ENCODE results near the gene CALCOCO1.

CALCOCO1 gene

DNA sequence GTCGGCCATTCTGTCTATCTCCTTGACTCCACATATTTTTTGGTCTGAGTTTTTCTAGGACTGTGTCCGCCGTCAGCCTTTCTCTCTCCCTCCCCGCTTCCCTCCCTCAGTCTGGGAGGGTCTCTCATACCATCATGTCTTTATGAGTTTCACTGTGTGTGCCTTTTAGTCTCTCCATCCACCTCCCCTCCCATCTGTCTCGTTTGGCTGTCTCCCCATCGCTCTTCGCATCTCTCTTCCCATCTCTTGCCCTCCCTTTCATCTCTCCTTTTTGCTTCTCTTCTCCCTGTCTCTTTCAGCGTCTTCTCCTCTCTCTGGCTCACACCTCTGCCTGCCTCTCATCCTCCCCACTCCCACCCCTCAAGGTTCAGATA, 31.5 kb upstream of the CALCOCO1 start:
- no peaks in the 10 kb centered on the region for H3K9me3 ChIP-seq (ENCODE audit: control insufficient read depth in 1 of 2, low read length in 2 of 2)
- H3K4me3 ChIP-seq (ENCODE audit: low read depth in 1 of 2, low read length in 2 of 2), result no peak overlapping the region
- H3K4me1 ChIP-seq (ENCODE audit: control insufficient read depth in 1 of 2, insufficient read depth in 2 of 2, low read length in 2 of 2), result peaks cover 0 to 7% of the 10 kb centered on the region in 2 donors
- no peak overlapping the region for H3K27ac ChIP-seq (ENCODE audit: low read length)
- H3K36me3 ChIP-seq (ENCODE audit: control insufficient read depth in 1 of 2, insufficient read depth in 2 of 2, low read length in 2 of 2), result no peaks in the 10 kb centered on the region
- H3K27me3 ChIP-seq (ENCODE audit: low read depth, low read length), result peaks cover 5% of the 10 kb centered on the region

DNA sequence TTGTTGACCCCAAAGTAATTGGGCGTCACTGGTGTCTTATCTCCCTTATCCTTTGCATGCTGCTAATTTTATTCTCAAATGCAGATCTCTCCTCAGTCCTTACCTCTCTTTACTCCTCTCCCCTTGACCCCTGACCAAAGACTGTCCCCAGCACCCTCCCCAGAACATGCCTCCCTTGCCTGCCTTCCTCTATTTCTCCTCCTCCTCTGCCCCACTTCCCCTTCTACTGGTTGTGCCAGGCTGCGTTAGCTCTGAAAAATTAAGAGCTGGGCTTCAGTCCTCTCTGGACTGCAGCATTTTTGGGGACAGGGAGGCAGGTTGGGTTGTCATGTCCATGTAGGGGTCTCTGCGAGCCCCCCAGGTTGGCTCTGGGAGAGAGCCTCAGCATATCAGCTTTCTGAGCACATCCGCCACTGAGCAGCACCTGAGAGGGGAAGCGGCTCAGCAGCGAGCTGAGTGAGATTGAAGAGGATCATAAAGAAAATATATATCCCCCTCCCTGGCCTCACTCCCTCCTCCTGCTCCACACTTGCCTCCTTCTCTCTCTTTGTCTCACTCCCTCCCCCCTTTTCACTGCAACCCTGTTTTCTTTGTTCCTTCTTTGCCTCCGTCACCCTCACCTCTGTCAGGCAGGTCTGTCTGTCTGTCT, 31.0 kb upstream of the CALCOCO1 start:
- Histone ChIP-seq H3K27ac (ENCODE audit: low read length) (no peak overlapping the region), H3K4me1 (ENCODE audit: control insufficient read depth in 1 of 2, insufficient read depth in 2 of 2, low read length in 2 of 2) (peaks cover 0 to 7% of the 10 kb centered on the region in 2 donors), H3K27me3 (ENCODE audit: low read depth, low read length) (peaks cover 7% of the 10 kb centered on the region), H3K9me3 (ENCODE audit: control insufficient read depth in 1 of 2, low read length in 2 of 2) (no peaks in the 10 kb centered on the region), H3K36me3 (ENCODE audit: control insufficient read depth in 1 of 2, insufficient read depth in 2 of 2, low read length in 2 of 2) (no peaks in the 10 kb centered on the region), H3K4me3 (ENCODE audit: low read depth in 1 of 2, low read length in 2 of 2) (no peak overlapping the region)

DNA sequence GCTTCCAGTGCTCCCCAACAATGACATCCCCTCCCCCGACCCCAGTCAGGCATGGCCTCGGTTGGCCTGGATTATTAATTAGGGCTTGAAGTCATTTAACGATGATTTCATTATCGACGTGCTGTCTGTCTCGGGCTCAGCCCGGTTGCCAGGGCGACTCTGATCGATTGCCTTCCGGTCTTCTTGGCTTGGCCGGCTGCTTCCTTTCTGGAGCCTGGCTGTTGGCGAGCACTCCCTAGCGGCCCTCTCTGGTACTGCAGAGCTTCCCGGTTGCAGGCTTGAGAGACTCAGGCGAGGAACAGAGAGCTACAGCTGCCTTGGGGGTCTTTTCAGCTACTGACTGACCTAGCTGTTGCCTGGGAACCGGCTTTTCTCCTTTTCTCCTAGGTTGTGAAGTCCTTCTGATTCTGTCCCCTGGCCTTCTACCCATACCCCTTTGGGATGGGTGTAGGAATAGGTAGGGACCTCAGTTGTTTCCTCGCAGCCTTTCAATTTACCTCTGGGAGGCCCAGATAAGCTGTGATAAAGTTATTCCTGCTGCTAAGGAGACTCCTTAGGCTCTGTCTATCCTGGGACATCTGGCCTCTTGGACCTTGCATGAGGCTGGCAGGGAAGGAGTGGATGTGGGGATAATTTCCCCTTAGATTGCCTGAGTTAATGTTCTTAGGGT, 30.0 kb upstream of the CALCOCO1 start:
- H3K4me1 ChIP-seq (ENCODE audit: control insufficient read depth in 1 of 2, insufficient read depth in 2 of 2, low read length in 2 of 2), result peaks cover 0 to 10% of the 10 kb centered on the region in 2 donors
- peaks cover 14% of the 10 kb centered on the region for H3K27me3 ChIP-seq (ENCODE audit: low read depth, low read length)
- H3K9me3 ChIP-seq (ENCODE audit: control insufficient read depth in 1 of 2, low read length in 2 of 2), result no peaks in the 10 kb centered on the region
- no peak overlapping the region for H3K4me3 ChIP-seq (ENCODE audit: low read depth in 1 of 2, low read length in 2 of 2)
- no peak overlapping the region for H3K27ac ChIP-seq (ENCODE audit: low read length)
- H3K36me3 ChIP-seq (ENCODE audit: control insufficient read depth in 1 of 2, insufficient read depth in 2 of 2, low read length in 2 of 2), result no peaks in the 10 kb centered on the region

DNA sequence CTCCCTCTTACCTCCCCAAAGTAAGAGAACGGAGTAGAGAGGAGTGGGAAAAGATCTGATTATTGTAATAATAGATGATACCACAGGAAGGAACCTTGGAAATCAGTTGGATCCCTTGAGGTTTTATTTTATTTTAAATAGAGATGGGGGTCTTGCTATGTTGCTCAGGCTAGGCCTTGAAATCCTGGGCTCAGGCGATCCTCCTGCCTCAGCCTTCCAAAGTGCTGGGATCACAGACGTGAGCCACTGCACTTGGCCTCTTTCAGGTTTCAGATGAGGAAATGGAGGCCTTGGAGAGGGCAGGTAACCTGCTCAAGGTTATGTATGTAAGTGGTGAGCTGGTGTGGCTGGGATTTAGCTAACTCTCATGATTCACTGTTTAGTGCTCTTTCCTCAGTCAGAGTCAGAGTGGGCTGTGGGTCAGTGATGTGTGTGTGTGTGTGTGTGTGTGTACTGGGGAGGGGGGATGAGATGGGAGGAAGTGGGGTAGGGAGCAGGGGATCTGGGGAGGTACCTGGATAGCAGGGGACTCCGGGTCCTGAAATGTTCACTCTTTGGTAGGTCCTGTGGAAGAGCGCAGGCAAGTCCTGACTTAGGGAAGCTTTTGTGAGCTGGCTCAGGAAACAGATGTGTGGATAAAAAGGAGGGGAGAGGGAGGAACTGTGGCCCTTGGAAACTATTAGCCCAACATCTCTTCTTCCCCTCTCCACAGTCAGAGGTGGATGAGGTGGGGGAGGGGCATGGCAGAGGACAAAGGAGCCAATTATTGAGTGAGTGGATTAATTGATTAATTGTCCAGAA, 29.2 kb upstream of the CALCOCO1 start:
- H3K27me3 ChIP-seq (ENCODE audit: low read depth, low read length), result peaks cover 17% of the 10 kb centered on the region
- no peak overlapping the region for H3K27ac ChIP-seq (ENCODE audit: low read length)

DNA sequence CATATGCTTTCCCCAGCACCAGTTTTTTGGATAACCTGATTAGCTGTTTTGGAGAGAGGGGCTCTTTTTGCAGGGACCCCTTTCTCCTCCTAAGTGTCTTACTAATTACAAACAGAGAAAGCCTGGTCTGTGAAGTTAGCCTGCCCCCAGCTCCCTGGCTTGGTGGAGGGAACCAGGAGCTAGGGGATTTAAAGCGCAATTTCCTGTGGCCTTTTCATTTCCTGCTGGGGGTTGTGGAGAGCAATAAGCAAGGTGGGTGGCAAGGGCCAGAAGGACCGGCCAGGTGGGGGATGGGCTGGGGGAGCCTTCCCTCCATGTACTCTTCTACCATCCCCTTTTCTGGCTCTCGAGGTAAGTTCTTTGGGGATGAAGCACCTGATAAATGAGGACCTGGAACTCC, 28.6 kb upstream of the CALCOCO1 start:
- Histone ChIP-seq H3K27ac (ENCODE audit: low read length) (no peak overlapping the region), H3K27me3 (ENCODE audit: low read depth, low read length) (peaks cover 19% of the 10 kb centered on the region), H3K4me3 (ENCODE audit: low read depth in 1 of 2, low read length in 2 of 2) (no peak overlapping the region), H3K9me3 (ENCODE audit: control insufficient read depth in 1 of 2, low read length in 2 of 2) (no peaks in the 10 kb centered on the region), H3K4me1 (ENCODE audit: control insufficient read depth in 1 of 2, insufficient read depth in 2 of 2, low read length in 2 of 2) (peaks cover 0 to 23% of the 10 kb centered on the region in 2 donors), H3K36me3 (ENCODE audit: control insufficient read depth in 1 of 2, insufficient read depth in 2 of 2, low read length in 2 of 2) (no peaks in the 10 kb centered on the region)

More for the DNA sequence above, 29.2 kb upstream of the CALCOCO1 start:
- Histone ChIP-seq H3K4me3 (ENCODE audit: low read depth in 1 of 2, low read length in 2 of 2) (no peak overlapping the region), H3K9me3 (ENCODE audit: control insufficient read depth in 1 of 2, low read length in 2 of 2) (no peaks in the 10 kb centered on the region), H3K36me3 (ENCODE audit: control insufficient read depth in 1 of 2, insufficient read depth in 2 of 2, low read length in 2 of 2) (no peaks in the 10 kb centered on the region), H3K4me1 (ENCODE audit: control insufficient read depth in 1 of 2, insufficient read depth in 2 of 2, low read length in 2 of 2) (peaks cover 0 to 17% of the 10 kb centered on the region in 2 donors)

DNA sequence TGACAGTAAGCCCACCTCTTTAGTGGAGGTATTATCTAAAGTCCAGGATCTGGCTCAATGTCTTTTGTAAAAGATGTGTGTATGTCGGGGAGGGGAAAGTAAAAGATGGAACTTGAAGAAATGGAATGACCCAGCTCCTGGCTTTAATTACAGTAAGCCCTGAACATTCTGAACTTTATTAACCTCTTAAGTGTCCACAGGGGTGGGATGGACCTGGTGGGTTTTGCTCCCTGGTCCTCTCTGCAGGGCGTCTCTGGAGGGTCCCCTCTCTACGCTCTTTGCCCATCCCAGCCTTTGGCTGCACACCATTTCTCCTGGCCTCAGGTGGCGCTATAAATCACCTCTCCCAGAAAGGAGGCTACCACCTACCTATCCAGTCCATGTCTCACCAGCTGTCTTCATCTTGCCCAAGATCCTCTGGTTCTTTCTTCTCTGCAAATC, 28.2 kb upstream of the CALCOCO1 start:
- no peaks in the 10 kb centered on the region for H3K9me3 ChIP-seq (ENCODE audit: control insufficient read depth in 1 of 2, low read length in 2 of 2)
- peaks cover 0 to 27% of the 10 kb centered on the region in 2 donors for H3K4me1 ChIP-seq (ENCODE audit: control insufficient read depth in 1 of 2, insufficient read depth in 2 of 2, low read length in 2 of 2)
- H3K27me3 ChIP-seq (ENCODE audit: low read depth, low read length), result peaks cover 23% of the 10 kb centered on the region
- no peak overlapping the region for H3K27ac ChIP-seq (ENCODE audit: low read length)
- H3K4me3 ChIP-seq (ENCODE audit: low read depth in 1 of 2, low read length in 2 of 2), result no peak overlapping the region
- H3K36me3 ChIP-seq (ENCODE audit: control insufficient read depth in 1 of 2, insufficient read depth in 2 of 2, low read length in 2 of 2), result no peaks in the 10 kb centered on the region

DNA sequence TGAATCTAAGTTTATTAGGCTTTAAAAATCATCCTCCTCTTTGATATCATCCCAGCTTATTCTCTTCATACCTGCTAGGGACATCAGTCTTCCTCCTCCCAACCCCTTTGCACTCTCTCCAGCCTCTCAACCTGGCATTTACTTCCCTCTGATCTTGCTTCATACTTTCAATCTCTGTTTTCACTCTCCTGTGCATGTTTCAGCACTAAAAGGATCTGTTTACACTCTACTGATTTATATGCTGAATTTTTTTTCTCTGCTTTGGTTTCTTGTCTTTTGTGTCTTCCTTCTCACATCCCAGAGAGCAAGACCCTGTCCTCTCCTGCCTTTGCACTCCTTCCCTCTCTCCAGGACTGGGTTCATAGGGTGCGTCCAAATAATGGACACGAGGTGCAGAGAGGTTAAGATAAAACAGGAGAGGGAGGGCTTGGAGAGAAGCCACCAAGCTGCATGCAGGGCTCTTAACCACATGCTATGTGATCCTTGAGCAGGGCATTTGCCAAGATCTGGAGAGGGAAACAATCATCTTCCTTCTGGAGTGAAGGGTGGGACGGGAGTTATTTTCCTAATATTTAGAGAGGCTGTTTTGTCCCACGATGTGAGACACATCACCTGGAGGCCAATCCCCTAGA, 27.5 kb upstream of the CALCOCO1 start:
- Histone ChIP-seq H3K9me3 (ENCODE audit: control insufficient read depth in 1 of 2, low read length in 2 of 2) (no peaks in the 10 kb centered on the region), H3K36me3 (ENCODE audit: control insufficient read depth in 1 of 2, insufficient read depth in 2 of 2, low read length in 2 of 2) (no peaks in the 10 kb centered on the region), H3K27me3 (ENCODE audit: low read depth, low read length) (peaks cover 29% of the 10 kb centered on the region), H3K4me3 (ENCODE audit: low read depth in 1 of 2, low read length in 2 of 2) (no peak overlapping the region), H3K27ac (ENCODE audit: low read length) (no peak overlapping the region), H3K4me1 (ENCODE audit: control insufficient read depth in 1 of 2, insufficient read depth in 2 of 2, low read length in 2 of 2) (peaks cover 0 to 28% of the 10 kb centered on the region in 2 donors)

DNA sequence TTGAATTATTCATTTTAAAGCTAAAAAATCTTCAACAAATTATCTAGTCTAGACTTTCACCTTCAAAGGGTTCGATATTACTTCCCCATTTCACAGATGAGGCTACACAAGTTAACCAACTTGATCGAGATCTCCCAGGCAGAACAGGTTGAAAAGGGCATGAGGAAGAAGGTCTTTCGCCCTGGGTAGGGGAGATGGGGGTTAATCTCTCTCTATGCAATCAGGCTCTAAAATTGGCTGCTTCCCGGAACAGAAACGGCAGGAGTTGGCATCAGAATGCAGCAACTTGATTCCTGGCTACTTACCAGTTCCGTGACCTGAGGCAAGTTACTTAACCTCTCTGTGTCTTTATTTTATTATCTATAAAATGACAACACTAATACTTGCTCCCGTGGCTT, 26.9 kb upstream of the CALCOCO1 start:
- H3K27ac ChIP-seq (ENCODE audit: low read length), result no peak overlapping the region
- no peaks in the 10 kb centered on the region for H3K9me3 ChIP-seq (ENCODE audit: control insufficient read depth in 1 of 2, low read length in 2 of 2)
- peaks cover 33% of the 10 kb centered on the region for H3K27me3 ChIP-seq (ENCODE audit: low read depth, low read length)
- H3K4me3 ChIP-seq (ENCODE audit: low read depth in 1 of 2, low read length in 2 of 2), result no peak overlapping the region
- H3K36me3 ChIP-seq (ENCODE audit: control insufficient read depth in 1 of 2, insufficient read depth in 2 of 2, low read length in 2 of 2), result no peaks in the 10 kb centered on the region
- H3K4me1 ChIP-seq (ENCODE audit: control insufficient read depth in 1 of 2, insufficient read depth in 2 of 2, low read length in 2 of 2), result peaks cover 0 to 28% of the 10 kb centered on the region in 2 donors

DNA sequence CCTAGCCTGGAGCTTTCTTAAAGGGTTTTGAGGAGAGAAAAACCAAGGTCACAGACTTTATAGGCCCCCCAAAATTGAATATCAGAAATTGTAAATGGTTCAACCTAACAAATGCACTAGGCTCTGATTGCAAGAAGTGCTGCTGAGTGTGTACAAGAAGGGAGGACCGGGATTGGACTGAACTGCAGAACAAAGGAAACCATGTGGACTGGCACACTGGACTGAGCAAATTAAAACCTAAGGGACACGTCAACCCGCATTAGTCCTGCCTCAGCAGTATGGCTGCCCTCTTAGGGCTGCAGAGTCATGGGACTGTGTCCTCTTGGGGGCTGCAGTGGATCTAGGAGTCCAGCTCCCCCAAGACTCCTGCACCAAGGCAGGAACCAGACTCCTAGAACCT, 25.4 kb upstream of the CALCOCO1 start:
- Histone ChIP-seq H3K27me3 (ENCODE audit: low read depth, low read length) (peaks cover 44% of the 10 kb centered on the region), H3K9me3 (ENCODE audit: control insufficient read depth in 1 of 2, low read length in 2 of 2) (no peaks in the 10 kb centered on the region), H3K27ac (ENCODE audit: low read length) (no peak overlapping the region), H3K4me3 (ENCODE audit: low read depth in 1 of 2, low read length in 2 of 2) (no peak overlapping the region), H3K36me3 (ENCODE audit: control insufficient read depth in 1 of 2, insufficient read depth in 2 of 2, low read length in 2 of 2) (no peaks in the 10 kb centered on the region), H3K4me1 (ENCODE audit: control insufficient read depth in 1 of 2, insufficient read depth in 2 of 2, low read length in 2 of 2) (peaks cover 0 to 28% of the 10 kb centered on the region in 2 donors)

DNA sequence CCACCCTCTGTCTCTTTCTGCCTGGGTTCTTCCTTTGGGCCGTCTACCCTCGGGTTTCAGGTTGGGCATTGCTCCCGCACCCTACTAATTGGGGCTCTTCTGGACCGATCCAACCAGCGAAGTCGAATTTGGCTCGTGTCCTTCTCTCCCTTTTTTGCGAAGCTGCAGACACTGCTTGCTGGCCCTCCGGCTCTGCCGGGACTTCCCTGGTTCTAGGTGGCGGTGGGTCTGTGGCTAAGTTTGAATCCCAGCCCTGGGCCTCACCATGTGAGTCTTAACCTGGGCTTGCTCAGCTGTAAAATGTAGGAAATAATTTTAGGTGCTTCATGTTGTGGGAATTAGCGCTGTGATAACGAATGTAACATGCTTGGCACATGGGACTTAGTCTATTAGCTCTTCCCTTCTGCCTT, 24.9 kb upstream of the CALCOCO1 start:
- peak overlapping the region in 1 of 2 donors; percentile 70 for H3K4me3 ChIP-seq (ENCODE audit: low read depth in 1 of 2, low read length in 2 of 2)
- H3K4me1 ChIP-seq (ENCODE audit: control insufficient read depth in 1 of 2, insufficient read depth in 2 of 2, low read length in 2 of 2), result peaks cover 0 to 28% of the 10 kb centered on the region in 2 donors
- no peaks in the 10 kb centered on the region for H3K36me3 ChIP-seq (ENCODE audit: control insufficient read depth in 1 of 2, insufficient read depth in 2 of 2, low read length in 2 of 2)
- H3K27ac ChIP-seq (ENCODE audit: low read length), result no peak overlapping the region
- no peaks in the 10 kb centered on the region for H3K9me3 ChIP-seq (ENCODE audit: control insufficient read depth in 1 of 2, low read length in 2 of 2)
- peaks cover 48% of the 10 kb centered on the region for H3K27me3 ChIP-seq (ENCODE audit: low read depth, low read length)
